Activated T-helper 2 cell treated with anti-CD3 and anti-CD28 coated beads, Interferon-gamma antibody, Interleukin-2, Interleukin-4, amounts not matched to agents 10 μg/mL and 5 μg/mL and 100 μg/mL, durations not matched to agents 14 hours and 24 hours and 36 hours (primary cell): ENCODE results near the gene PVALB. TPM values are rescaled to one million over a fixed set of nuclear protein-coding genes. Genes with fewer than 3 reads are reported as not detected.

Source experiments
- DNase-seq: peaks from one replicate; pipeline ENCODE4 v3.0.0; 2021; ENCODE audit warnings: low spot score
- H3K27ac Mint-ChIP-seq: one replicate; pipeline ENCODE4 v1.8.0; 2021; ENCODE audit warnings: mixed read lengths
- H3K27me3 Mint-ChIP-seq: one replicate; pipeline ENCODE4 v1.8.0; 2021; ENCODE audit warnings: low read depth, mixed read lengths
- H3K36me3 Mint-ChIP-seq: one replicate; pipeline ENCODE4 v1.8.0; 2021; ENCODE audit warnings: low read depth, mixed read lengths
- H3K4me1 Mint-ChIP-seq: one replicate; pipeline ENCODE4 v1.8.0; 2021; ENCODE audit warnings: low read depth, mixed read lengths
- H3K4me3 Mint-ChIP-seq: one replicate; pipeline ENCODE4 v1.8.0; 2021; ENCODE audit warnings: low read depth, mild to moderate bottlenecking, moderate library complexity, mixed read lengths
- H3K9me3 Mint-ChIP-seq: one replicate; pipeline ENCODE4 v1.8.0; 2021; ENCODE audit warnings: mixed read lengths
- intact Hi-C: fragments of 100-400 bp; cut with micrococcal nuclease; formaldehyde crosslinking; loops from one replicate; pipeline ENCODE4 v1.15.1; 2023
- total RNA-seq: library from RNA; stranded (reverse); gene quantifications from 2 replicates; pipeline ENCODE4 v1.2.3, GENCODE V29; 2022

Gene PVALB
- total RNA-seq, 1 donor from 2014 or later = not detected

DNA sequence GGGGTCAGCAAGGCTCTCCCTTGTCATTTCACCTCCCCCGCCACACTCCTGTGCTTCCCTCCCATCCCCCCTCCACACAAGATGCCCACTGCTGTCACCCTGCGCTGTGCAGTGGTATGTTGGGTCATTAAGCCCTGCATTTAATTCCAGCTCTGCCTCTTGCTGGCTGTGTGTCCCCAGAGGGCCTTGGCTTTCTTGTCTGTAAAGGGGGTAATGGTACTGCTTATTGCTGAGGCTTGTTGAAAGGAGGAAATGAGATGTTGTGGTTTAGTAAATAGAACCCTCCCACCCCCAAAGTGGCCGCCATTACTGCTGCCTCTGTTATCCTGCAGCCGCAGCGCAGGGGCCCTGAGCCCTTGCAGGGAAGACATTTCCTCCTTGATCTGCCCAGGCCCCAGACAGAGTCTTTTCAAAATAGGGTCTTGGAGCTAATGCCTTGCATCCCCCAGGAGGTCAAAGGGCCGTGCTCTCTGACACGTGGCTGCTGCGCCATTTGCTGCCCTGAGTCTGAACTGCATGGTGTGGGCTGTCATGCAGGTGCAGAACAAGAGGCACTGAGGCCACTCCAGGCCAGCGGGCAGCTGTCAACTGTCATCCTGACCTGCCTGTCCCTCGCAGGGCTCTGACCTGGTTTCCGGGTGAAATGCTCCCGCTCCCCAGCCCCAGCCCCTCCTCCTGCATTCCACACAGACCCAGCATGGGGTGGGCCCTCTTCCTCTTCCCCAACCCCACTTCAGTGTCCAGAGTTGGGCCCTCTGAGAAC is 18.7 kb downstream of the PVALB start:
- Mint-ChIP-seq H3K36me3 (no peaks in the 10 kb centered on the region), H3K9me3 (no peaks in the 10 kb centered on the region), H3K27ac (no peak overlapping the region), H3K4me3 (no peak overlapping the region), H3K4me1 (no peaks in the 10 kb centered on the region), H3K27me3 (peaks cover 10% of the 10 kb centered on the region)
- intact Hi-C loops = no loop called here
- DNase-seq = no peak

DNA sequence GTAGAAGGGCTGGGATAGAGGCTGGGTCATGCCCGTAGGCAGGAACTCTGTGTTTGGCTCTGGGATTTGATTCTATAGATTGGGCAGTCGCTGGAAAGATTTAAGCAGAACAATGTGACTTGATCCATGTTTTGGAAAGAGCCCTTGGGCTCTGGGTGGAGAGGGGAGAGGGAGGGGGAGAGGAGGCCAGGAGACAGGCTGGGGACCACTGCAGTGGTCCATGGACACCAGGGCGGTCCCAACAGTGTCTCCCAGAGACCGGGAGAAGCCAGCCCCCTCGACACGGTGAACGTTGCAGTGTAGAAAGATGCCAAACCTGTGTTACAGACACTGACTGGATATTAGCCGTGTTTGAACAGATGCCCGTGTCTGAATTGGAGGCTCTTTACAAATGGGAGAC is 19.5 kb downstream of the PVALB start:
- Mint-ChIP-seq H3K27ac (no peak overlapping the region), H3K4me3 (no peak overlapping the region), H3K9me3 (no peaks in the 10 kb centered on the region), H3K27me3 (peaks cover 10% of the 10 kb centered on the region), H3K4me1 (no peaks in the 10 kb centered on the region), H3K36me3 (no peaks in the 10 kb centered on the region)
- DNase-seq = no peak
- intact Hi-C loops = no loop called here

DNA sequence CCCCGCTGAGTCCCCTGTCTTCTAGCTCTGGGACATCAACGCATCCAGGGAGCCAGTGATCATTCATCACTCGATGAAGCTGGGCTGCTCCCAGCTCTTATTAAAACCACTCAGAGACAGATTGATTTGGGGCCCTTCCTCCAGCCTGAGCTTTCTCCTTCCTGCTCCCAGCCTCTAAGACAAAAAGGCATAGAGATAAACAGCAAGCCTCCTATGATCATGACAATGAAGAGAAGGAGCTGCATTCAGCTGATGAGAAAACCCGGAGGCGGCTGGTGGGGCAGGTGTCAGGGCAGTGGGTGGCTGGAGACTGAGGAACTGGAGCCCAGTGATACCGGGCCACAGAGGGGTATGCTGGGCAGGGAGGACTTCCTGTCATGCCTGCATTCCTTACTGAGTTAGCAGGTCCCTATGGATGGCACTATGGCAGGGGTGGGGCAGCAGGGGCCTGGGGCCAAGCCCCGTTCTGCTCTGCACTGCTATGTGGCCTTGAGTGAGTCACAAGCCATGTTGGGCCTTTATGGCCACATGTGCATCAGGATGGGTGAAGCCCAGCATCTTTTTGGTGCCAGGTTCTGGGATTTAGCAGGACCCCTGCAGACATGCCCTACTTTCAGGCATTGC is 20.2 kb downstream of the PVALB start:
- Mint-ChIP-seq H3K27me3 (peaks cover 7% of the 10 kb centered on the region), H3K27ac (no peak overlapping the region), H3K36me3 (no peaks in the 10 kb centered on the region), H3K9me3 (no peaks in the 10 kb centered on the region), H3K4me1 (no peaks in the 10 kb centered on the region), H3K4me3 (no peak overlapping the region)
- intact Hi-C loops = no loop called here
- DNase-seq = no peak

DNA sequence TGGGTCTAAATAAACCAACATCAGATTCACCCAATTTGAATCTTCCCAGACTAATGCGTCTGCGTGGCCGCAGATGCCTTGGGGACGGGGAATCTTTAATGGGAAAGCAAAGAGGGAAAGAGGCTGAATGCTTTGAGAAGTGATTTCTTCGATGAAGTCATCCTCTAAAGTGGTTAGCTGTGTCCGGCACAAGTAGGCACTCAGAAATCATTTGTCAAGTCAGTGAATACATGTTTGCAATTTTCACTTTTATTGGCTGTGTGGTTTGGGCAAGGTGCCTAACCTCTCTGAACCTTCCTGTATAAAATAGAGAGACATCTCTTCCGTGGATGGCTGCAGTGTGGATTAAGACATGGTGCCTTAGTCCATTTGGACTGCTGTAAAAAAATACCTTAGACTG is 21.2 kb downstream of the PVALB start:
- DNase-seq = no peak
- Mint-ChIP-seq H3K4me1 (peaks cover 2% of the 10 kb centered on the region), H3K9me3 (no peaks in the 10 kb centered on the region), H3K36me3 (no peaks in the 10 kb centered on the region), H3K27me3 (peaks cover 4% of the 10 kb centered on the region), H3K27ac (no peak overlapping the region), H3K4me3 (no peak overlapping the region)
- intact Hi-C loops = no loop called here

DNA sequence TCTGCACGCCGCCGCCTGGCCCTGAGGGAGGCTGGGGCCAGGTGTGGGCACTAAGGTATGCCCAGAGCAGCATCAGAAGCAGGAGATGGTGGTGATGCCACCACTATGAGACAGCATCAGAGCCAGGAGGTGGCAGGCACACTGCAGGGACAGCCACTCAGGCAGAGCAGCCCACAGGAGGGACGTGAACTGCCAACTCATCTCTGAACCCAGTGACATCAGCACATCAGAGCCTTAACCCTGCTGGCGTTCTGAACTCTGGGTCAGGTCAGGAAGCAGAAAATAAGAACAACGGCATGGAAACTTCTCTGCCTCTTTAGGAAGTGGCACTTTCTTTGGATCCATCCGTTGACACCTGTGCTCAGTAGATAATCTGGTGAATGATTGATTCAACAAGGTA is 26.2 kb downstream of the PVALB start:
- DNase-seq = peak; percentile 14
- no peaks in the 10 kb centered on the region for H3K9me3 Mint-ChIP-seq
- H3K4me1 Mint-ChIP-seq = peaks cover 4% of the 10 kb centered on the region
- H3K27me3 Mint-ChIP-seq = peaks cover 3% of the 10 kb centered on the region
- intact Hi-C loops = no loop called here
- no peak overlapping the region for H3K27ac Mint-ChIP-seq
- H3K36me3 Mint-ChIP-seq = no peaks in the 10 kb centered on the region
- H3K4me3 Mint-ChIP-seq = no peak overlapping the region

DNA sequence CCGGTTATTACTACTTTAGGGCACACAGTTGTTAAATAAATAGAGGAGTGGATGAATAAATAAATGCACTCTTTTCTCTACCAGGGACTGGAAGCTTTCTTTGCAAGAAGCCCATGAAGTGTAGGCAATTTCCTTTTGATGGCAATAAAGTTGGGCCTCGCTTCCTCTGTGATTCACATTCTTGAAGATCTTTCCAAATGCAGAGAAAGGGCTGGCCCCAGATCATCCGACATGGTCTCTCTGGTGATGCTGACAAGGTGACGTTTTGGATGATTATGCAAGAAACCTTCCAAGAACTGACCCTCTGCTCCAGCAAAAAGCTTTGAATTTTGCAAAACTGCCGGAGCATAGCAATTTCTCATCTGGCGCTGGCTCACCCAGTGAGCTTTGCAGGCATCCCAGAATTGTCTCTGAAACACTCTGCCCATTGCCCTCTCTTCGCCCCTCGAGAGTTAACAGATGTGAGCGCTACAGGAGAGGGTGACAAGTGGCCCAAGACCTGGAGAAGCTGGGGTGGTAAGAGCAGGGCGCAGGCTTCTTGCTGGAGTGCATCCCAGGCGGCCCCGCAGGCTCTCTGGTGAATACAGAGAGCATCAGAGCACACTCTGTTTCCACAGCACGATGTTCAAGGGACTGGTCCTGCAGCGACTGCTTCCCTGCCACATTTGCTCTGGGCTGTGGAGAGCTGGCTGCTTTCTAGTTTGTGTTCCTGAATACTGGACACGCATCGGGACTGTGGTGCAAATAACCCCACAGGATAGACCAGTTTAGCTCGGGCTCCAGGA is 29.4 kb downstream of the PVALB start:
- H3K36me3 Mint-ChIP-seq = no peaks in the 10 kb centered on the region
- no peaks in the 10 kb centered on the region for H3K9me3 Mint-ChIP-seq
- intact Hi-C loops = loop anchor here (10.0 kb wide), 1 partner anchor 257 kb away; no protein-coding TSS in a partner anchor
- no peak for DNase-seq
- peaks cover 9% of the 10 kb centered on the region for H3K4me1 Mint-ChIP-seq
- no peak overlapping the region for H3K4me3 Mint-ChIP-seq
- H3K27me3 Mint-ChIP-seq = peaks cover 7% of the 10 kb centered on the region
- no peak overlapping the region for H3K27ac Mint-ChIP-seq

DNA sequence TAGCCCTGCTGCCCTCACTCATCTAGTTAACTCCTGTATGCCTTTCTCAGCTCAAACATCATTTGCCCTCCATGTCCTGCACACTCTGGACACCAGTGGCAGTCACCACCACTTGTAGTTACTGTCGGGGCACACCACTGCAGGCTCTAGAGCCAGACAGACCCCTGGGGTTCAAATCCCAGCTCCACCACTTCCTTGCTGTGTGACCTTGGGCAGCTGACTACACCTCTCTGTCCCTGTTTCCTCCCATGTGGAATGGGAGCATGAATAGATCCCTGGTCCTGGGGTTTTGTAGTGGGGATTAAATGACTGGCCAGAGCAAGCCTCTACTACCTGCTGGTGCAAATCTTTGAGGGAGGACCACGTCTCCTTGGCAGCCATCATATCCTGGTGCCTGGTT is 33.1 kb downstream of the PVALB start:
- intact Hi-C loops = loop anchor here (10.0 kb wide), 1 partner anchor 261 kb away; no protein-coding TSS in a partner anchor
- peaks cover 17% of the 10 kb centered on the region for H3K4me1 Mint-ChIP-seq
- no peak overlapping the region for H3K4me3 Mint-ChIP-seq

DNA sequence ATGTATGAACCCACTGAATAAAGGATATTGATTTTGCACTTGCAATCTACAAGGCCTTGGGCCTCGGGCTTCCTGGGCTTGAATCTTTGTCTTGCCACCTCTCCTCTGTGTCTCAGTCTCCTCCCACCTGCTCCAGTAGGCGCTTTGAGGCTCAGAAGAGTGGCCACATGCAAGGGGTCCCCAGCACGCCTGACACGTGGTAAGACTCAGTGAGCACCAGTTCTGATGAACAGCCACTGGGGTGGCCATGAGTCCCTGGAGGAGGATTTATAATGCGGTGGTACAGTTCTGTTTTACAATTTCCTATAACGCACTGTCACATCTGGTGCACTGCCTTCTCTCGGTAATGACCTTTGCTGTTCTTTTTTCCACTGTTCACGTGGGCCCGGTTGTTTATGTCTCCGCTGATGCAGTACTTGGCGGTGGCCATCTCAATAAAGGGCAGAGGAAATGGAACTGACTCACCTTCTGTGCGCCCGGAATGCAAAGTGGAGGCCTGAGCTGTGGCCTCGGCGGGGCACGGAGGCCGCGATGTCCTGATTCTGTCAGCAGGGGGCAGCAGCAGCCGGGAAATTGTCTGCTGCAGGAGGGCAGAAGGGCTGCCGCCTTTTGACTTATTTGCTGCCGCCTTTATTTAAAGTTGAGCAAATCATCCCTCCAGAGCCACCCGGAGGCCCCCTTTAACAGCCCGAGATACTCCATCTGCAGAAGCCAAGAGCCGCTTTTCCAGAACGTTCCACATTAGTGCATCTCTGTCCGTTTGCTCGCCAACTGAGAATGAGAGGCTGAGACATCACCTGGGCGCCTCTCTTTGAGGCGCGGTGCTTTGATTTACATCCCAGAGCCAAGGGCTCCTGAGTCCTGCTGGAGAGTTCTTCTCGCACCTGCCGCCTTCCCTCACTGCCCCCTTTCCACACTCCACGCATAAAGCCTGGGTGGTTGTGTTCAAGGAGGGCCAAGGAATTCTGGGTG is 34.9 kb downstream of the PVALB start:
- H3K4me1 Mint-ChIP-seq = peaks cover 27% of the 10 kb centered on the region
- H3K4me3 Mint-ChIP-seq = peak overlapping the region; percentile 7
- DNase-seq = peak; percentile 83
- no peaks in the 10 kb centered on the region for H3K9me3 Mint-ChIP-seq
- H3K27me3 Mint-ChIP-seq = peaks cover 7% of the 10 kb centered on the region
- H3K27ac Mint-ChIP-seq = peak overlapping the region; percentile 93
- intact Hi-C loops = loop anchor here (1.0 to 10.0 kb wide), 4 partner anchors 74 to 263 kb away; no protein-coding TSS in a partner anchor
- H3K36me3 Mint-ChIP-seq = no peaks in the 10 kb centered on the region

More for the DNA sequence above, 33.1 kb downstream of the PVALB start:
- no peaks in the 10 kb centered on the region for H3K9me3 Mint-ChIP-seq
- H3K36me3 Mint-ChIP-seq = no peaks in the 10 kb centered on the region
- no peak for DNase-seq
- no peak overlapping the region for H3K27ac Mint-ChIP-seq
- H3K27me3 Mint-ChIP-seq = peaks cover 7% of the 10 kb centered on the region

DNA sequence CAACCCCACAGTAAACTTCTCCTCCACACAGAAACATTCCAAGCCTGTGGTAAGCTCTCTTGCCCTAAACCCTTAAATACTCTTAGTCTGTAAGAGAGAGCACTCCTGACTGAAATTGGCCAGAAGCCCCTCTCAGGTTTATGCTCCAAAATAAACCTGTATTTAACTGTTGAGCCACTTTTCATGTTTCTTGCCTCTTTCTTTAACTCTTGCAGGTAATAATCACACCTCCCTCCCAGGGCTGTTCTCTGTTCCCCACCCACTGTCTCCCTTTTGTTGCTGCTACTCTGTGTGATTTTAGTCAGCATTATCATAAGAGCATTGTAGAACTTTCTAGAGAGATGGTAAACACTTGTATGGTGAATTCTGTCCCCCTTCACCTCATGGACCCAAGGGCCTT is 38.8 kb downstream of the PVALB start:
- Mint-ChIP-seq H3K9me3 (no peaks in the 10 kb centered on the region), H3K36me3 (no peaks in the 10 kb centered on the region), H3K27me3 (peaks cover 4% of the 10 kb centered on the region), H3K4me3 (no peak overlapping the region), H3K27ac (no peak overlapping the region), H3K4me1 (peaks cover 44% of the 10 kb centered on the region)
- DNase-seq = no peak
- intact Hi-C loops = loop anchor here (5.0 to 10.0 kb wide), 2 partner anchors 233 to 419 kb away; no protein-coding TSS in a partner anchor

DNA sequence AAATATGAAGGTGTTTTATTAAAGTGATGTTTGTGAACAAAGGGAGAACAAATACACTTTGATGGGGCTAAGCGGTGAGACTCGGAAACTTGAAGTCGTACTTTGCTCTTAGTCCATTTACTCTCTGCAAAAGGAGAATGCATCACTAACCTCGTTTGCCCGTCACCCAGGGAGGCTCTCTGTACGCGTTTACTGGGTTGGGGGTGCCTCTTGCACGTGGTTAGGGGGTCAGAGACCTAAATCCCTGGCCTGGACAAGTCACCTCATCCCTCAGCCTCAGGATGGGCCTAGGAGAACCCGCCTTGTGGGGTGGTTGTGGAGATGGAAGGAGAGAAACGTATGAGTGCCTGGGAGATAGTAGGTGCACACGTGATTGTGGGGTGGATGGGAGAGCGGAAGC is 40.1 kb downstream of the PVALB start:
- Mint-ChIP-seq H3K4me3 (peak overlapping the region; percentile 91), H3K9me3 (no peaks in the 10 kb centered on the region), H3K4me1 (peaks cover 33% of the 10 kb centered on the region), H3K27me3 (no peaks in the 10 kb centered on the region), H3K36me3 (no peaks in the 10 kb centered on the region), H3K27ac (peak overlapping the region; percentile 92)
- no peak for DNase-seq
- intact Hi-C loops = loop anchor here (5.0 to 10.0 kb wide), 2 partner anchors 232 to 421 kb away; no protein-coding TSS in a partner anchor

DNA sequence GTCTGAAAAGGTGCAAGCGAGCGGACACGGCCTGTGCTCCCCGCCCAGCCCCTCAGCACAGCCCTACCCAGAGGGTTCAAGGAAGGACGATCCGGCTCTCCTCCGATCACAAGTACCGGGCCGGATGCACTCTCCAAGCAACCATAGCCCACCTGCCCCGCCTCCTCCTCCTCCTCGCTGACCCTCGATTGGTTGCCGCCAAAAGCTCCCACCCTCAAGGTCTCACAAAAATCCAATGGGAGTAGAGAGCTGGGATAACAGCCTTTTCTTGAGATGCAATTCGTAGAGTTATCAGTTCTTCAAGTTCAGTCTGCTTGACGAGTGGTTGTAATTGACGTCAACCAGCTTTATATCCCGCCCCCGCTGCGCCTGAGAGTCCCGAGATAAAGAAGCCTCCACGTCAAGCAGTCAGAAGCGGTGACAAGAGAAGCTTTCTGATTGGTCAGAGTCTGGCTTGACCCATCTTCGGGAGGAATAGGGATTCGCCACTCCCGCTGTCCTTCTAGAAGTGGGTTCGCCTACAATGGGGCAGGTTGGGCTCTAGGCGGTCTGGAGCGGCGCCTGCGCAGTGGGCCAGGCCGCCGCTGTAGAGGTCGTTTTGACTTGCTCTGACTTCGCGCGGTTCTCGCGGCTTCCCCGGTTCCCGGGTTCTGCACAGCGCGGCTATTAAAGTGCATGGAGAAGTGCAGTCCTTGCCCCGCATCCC is 40.7 kb downstream of the PVALB start, which contains the start of gene IFT27:
Gene IFT27 (minus strand): TSS at position 156 of the 706 bp plus-strand sequence. CDS start 412 bp downstream, outside the sequence.
- intact Hi-C loops = loop anchor here (5.0 to 10.0 kb wide), 2 partner anchors 231 to 421 kb away; no protein-coding TSS in a partner anchor
- peak; percentile 98 for DNase-seq
- no peaks in the 10 kb centered on the region for H3K27me3 Mint-ChIP-seq
- no peaks in the 10 kb centered on the region for H3K36me3 Mint-ChIP-seq
- H3K9me3 Mint-ChIP-seq = no peaks in the 10 kb centered on the region
- peaks cover 29% of the 10 kb centered on the region for H3K4me1 Mint-ChIP-seq
- peak within 1 kb of the TSS; percentile 92 for H3K27ac Mint-ChIP-seq
- peak within 1 kb of the TSS; percentile 91 for H3K4me3 Mint-ChIP-seq
